ENCODE results near the gene FSHB.

FSHB gene

DNA sequence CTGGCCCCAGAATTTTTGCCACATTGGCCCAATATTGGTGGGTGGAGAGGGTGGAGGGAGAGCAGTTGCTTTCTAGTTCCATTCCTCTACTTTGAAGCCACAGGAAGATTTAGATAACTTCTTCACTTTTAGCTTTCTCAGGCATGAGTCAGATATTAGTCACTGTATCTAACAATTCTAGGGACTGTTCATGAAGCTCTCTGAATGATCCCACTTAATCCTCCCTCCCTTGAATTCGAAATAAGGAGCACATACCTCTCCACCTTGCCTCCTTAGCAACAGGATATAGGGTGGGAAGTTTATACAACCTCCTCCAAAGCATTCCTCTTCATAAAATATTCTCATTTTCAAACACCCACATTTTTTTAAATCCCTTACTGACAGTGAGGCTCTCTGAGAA, 13.5 kb downstream of the FSHB start:
- H3K9me3 ChIP-seq (ENCODE audit: control insufficient read depth, insufficient read depth, low read depth, low read length) = no peaks in the 10 kb centered on the region
- H3K36me3 ChIP-seq (ENCODE audit: control insufficient read depth in 2 of 2, insufficient read depth in 1 of 2, low read length in 2 of 2) = no peaks in the 10 kb centered on the region
- ChIA-PET POLR2A (no interaction called here), CTCF (no interaction called here)
- TF ChIP-seq ZNF629 (tag by site-specific recombination; IDR thresholded peaks at IDR 0.05) (no peak), EGR2 (tag by site-specific recombination; IDR thresholded peaks at IDR 0.05; ENCODE audit: low read depth) (no peak), SP7 (tag by site-specific recombination; IDR thresholded peaks at IDR 0.05) (no peak), ZNF19 (tag by site-specific recombination; IDR thresholded peaks at IDR 0.05; ENCODE audit: low read depth) (no peak), ZNF548 (tag by site-specific recombination; IDR thresholded peaks at IDR 0.05) (no peak), MYNN (tag by site-specific recombination; IDR thresholded peaks at IDR 0.05; ENCODE audit: borderline replicate concordance) (no peak), ZIC2 (tag by site-specific recombination; IDR thresholded peaks at IDR 0.05) (no peak), KLF1 (tag by site-specific recombination; IDR thresholded peaks at IDR 0.05) (no peak)
- TF ChIP-seq, protein P1, sequence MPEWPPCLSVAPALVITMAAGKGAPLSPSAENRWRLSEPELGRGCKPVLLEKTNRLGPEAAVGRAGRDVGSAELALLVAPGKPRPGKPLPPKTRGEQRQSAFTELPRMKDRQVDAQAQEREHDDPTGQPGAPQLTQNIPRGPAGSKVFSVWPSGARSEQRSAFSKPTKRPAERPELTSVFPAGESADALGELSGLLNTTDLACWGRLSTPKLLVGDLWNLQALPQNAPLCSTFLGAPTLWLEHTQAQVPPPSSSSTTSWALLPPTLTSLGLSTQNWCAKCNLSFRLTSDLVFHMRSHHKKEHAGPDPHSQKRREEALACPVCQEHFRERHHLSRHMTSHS (tag by site-specific recombination; IDR thresholded peaks at IDR 0.05) = no peak
- TF ChIP-seq, protein P2, sequence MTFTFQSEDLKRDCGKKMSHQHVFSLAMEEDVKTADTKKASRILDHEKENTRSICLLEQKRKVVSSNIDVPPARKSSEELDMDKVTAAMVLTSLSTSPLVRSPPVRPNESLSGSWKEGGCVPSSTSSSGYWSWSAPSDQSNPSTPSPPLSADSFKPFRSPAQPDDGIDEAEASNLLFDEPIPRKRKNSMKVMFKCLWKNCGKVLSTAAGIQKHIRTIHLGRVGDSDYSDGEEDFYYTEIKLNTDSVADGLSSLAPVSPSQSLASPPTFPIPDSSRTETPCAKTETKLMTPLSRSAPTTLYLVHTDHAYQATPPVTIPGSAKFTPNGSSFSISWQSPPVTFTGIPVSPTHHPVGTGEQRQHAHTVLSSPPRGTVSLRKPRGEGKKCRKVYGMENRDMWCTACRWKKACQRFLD (tag by site-specific recombination; IDR thresholded peaks at IDR 0.05) = no peak
- no peaks in the 10 kb centered on the region for H3K4me1 ChIP-seq (ENCODE audit: control insufficient read depth, insufficient read depth, low read length)
- no peak overlapping the region for H3K4me3 ChIP-seq (ENCODE audit: low read depth, low read length)
- H3K27ac ChIP-seq (ENCODE audit: extremely low read depth, low read depth, low read length) = no peak overlapping the region

DNA sequence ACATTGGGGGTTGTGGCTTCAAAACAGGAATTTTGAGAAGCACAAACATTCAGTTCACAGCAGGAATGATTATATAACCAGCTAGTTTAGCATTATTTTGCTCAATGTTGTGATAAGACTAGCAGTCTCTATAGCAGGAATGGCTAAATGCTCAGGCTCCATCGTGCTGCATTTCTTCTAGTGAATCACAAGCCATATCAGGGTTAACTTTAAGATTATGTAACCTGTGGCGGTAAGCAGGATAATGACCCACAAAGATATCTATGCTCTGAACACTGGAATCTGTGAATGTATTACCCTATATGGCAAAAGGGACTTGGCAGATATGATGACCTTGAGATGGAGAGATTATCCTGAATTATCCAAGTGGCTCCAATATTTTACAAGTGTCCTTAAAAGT, 14.8 kb downstream of the FSHB start:
- ChIA-PET CTCF (interaction anchor here (0.6 kb wide), 1 partner anchor 86 kb away, joined by 3 read pairs; no protein-coding TSS in a partner anchor), POLR2A (no interaction called here)
- Histone ChIP-seq H3K9me3 (ENCODE audit: control insufficient read depth, insufficient read depth, low read depth, low read length) (no peaks in the 10 kb centered on the region), H3K27ac (ENCODE audit: extremely low read depth, low read depth, low read length) (no peak overlapping the region), H3K36me3 (ENCODE audit: control insufficient read depth in 2 of 2, insufficient read depth in 1 of 2, low read length in 2 of 2) (no peaks in the 10 kb centered on the region), H3K4me3 (ENCODE audit: low read depth, low read length) (no peak overlapping the region), H3K4me1 (ENCODE audit: control insufficient read depth, insufficient read depth, low read length) (no peaks in the 10 kb centered on the region)
- no peak for TF ChIP-seq ZNF549 (tag by site-specific recombination; IDR thresholded peaks at IDR 0.05)
- TF ChIP-seq ZNF658 (tag by site-specific recombination; IDR thresholded peaks at IDR 0.05) = no peak
- no peak for TF ChIP-seq ZNF629 (tag by site-specific recombination; IDR thresholded peaks at IDR 0.05)
- no peak for TF ChIP-seq MEIS1 (CRISPR knock-in tag; IDR thresholded peaks at IDR 0.05; ENCODE audit: borderline replicate concordance)
- TF ChIP-seq TCF7L2 (IDR thresholded peaks at IDR 0.05; ENCODE audit: borderline replicate concordance, low read depth, low read length) = no peak
- no peak for TF ChIP-seq ZNF274 (IDR thresholded peaks at IDR 0.05; ENCODE audit: low read length)
- no peak for TF ChIP-seq ZNF274 (tag by site-specific recombination; IDR thresholded peaks at IDR 0.05; ENCODE audit: borderline replicate concordance)
- TF ChIP-seq SALL2 (tag by site-specific recombination; IDR thresholded peaks at IDR 0.05; ENCODE audit: borderline replicate concordance) = no peak
- TF ChIP-seq ZFP41 (tag by site-specific recombination; IDR thresholded peaks at IDR 0.05; ENCODE audit: borderline replicate concordance) = no peak
- no peak for TF ChIP-seq ZNF76 (tag by site-specific recombination; IDR thresholded peaks at IDR 0.05; ENCODE audit: borderline replicate concordance, low read depth)

DNA sequence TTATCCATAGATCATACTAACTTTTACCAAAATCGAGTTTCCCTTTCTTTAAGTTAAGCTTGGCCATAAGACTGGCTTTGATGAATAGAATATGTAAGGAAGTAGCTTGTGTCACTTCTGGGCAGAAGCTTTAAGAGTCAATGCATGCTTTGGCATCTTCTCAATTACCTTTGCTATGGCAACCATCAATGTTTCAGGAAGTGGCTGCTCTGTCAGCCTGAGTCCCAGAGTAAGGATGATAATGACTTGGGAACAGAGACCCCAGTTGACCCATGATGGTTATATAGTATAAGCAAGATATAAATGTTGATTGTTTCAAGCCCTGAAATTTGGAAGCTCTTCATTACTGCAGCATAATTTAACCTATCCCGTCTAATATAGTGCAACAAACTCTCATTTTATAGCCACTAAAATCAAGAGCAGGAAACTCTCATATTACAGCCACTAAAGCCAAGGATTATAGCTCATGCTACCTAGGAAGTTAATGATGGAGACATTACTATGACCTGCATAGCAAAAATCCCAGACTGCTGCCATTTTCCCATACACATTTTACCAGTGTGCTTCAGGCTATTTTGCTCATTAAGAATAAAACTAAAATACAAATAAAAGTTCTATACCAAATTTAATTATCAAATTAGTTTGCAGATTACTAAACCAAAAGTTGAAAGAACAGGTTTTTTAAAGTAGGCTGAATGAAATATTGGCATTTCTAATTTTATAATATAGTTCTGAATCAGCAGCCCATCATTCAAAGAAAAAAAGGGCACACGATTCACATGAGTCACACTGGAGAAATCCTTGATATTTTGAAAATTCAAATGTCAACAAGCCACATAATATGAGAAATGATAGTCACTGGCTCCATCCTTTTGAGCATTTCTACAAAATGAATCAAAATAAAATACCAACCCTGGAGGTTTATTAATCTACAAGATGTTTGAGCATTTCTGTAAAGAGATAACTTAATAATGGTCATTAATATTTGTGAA, 23.8 kb downstream of the FSHB start:
- ChIA-PET CTCF (interaction anchor here (1.2 kb wide), 1 partner anchor 14 kb away, joined by 4 read pairs; no protein-coding TSS in a partner anchor), POLR2A (no interaction called here)
- no peak overlapping the region for H3K27ac ChIP-seq (ENCODE audit: extremely low read depth, low read depth, low read length)
- H3K36me3 ChIP-seq (ENCODE audit: control insufficient read depth in 2 of 2, insufficient read depth in 1 of 2, low read length in 2 of 2) = no peaks in the 10 kb centered on the region
- H3K9me3 ChIP-seq (ENCODE audit: control insufficient read depth, insufficient read depth, low read depth, low read length) = no peaks in the 10 kb centered on the region
- H3K4me1 ChIP-seq (ENCODE audit: control insufficient read depth, insufficient read depth, low read length) = no peaks in the 10 kb centered on the region
- no peak overlapping the region for H3K4me3 ChIP-seq (ENCODE audit: low read depth, low read length)
- TF ChIP-seq, protein P3, sequence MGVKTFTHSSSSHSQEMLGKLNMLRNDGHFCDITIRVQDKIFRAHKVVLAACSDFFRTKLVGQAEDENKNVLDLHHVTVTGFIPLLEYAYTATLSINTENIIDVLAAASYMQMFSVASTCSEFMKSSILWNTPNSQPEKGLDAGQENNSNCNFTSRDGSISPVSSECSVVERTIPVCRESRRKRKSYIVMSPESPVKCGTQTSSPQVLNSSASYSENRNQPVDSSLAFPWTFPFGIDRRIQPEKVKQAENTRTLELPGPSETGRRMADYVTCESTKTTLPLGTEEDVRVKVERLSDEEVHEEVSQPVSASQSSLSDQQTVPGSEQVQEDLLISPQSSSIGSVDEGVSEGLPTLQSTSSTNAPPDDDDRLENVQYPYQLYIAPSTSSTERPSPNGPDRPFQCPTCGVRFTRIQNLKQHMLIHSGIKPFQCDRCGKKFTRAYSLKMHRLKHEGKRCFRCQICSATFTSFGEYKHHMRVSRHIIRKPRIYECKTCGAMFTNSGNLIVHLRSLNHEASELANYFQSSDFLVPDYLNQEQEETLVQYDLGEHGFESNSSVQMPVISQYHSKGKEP (tag by site-specific recombination; IDR thresholded peaks at IDR 0.05) = 0 out of 2 replicates have a peak, but pooled peaks have one; percentile 21
- TF ChIP-seq, protein P4, sequence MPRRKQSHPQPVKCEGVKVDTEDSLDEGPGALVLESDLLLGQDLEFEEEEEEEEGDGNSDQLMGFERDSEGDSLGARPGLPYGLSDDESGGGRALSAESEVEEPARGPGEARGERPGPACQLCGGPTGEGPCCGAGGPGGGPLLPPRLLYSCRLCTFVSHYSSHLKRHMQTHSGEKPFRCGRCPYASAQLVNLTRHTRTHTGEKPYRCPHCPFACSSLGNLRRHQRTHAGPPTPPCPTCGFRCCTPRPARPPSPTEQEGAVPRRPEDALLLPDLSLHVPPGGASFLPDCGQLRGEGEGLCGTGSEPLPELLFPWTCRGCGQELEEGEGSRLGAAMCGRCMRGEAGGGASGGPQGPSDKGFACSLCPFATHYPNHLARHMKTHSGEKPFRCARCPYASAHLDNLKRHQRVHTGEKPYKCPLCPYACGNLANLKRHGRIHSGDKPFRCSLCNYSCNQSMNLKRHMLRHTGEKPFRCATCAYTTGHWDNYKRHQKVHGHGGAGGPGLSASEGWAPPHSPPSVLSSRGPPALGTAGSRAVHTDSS (tag by site-specific recombination; IDR thresholded peaks at IDR 0.05) = no peak
- TF ChIP-seq, protein P5, sequence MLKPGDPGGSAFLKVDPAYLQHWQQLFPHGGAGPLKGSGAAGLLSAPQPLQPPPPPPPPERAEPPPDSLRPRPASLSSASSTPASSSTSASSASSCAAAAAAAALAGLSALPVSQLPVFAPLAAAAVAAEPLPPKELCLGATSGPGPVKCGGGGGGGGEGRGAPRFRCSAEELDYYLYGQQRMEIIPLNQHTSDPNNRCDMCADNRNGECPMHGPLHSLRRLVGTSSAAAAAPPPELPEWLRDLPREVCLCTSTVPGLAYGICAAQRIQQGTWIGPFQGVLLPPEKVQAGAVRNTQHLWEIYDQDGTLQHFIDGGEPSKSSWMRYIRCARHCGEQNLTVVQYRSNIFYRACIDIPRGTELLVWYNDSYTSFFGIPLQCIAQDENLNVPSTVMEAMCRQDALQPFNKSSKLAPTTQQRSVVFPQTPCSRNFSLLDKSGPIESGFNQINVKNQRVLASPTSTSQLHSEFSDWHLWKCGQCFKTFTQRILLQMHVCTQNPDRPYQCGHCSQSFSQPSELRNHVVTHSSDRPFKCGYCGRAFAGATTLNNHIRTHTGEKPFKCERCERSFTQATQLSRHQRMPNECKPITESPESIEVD (tag by site-specific recombination; IDR thresholded peaks at IDR 0.05) = peak; percentile 29; the same call in 1 of the 2 replicates
